Kidney tubule cell (primary cell): ENCODE results near the gene ATP6V0B.

Experiments used
- DNase-seq: peaks from one replicate; pipeline ENCODE4 v3.0.0-alpha.2; 2018; ENCODE audit warnings: low spot score

ATP6V0B gene

DNA sequence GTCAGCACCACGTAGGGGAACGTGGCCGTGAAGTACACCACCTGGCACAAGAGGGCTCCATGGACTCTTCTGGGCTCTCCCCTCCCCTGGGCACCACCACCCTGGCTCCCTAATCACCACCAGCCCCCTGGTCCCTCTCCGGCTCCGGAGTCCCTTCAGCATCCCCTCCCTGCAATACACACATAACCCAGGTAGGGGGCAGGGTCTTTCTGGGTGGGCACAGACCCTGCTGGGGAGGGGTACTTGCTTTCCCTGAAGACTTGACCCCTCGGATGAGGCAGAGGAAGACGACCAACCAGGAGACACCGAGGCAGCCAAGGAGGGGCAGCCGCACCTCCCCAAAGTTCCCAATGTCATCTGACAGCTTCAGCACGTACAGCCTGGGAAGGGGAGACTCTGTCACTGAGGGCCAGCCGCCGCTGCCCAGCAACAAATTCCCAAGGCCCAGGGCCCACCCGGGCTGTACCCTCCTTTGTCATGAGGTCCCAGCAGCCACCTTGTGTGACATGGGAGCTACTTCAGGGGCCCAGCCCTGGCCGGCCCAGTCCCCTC, 27.9 kb downstream of the ATP6V0B start:
- DNase-seq, result no peak

DNA sequence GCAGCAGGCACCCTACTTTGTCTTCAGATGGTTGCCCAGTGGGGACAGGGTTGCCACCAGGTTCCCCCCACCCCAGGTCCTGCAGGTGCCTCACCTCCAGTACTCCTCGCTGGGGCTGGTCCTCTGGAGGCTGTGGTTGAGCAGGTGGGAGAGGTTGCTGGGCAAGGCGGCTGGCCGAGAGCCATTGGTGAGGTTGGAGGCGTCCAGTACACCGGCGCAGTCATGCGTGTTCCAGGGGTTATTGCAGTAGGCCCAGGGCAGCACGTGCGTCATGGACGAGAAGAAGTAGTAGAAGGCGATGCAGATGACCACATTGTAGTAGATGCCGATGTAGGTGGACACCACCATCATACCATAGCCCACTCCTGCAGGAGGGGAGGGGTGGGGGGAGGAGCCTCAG, 33.5 kb downstream of the ATP6V0B start:
- no peak for DNase-seq

DNA sequence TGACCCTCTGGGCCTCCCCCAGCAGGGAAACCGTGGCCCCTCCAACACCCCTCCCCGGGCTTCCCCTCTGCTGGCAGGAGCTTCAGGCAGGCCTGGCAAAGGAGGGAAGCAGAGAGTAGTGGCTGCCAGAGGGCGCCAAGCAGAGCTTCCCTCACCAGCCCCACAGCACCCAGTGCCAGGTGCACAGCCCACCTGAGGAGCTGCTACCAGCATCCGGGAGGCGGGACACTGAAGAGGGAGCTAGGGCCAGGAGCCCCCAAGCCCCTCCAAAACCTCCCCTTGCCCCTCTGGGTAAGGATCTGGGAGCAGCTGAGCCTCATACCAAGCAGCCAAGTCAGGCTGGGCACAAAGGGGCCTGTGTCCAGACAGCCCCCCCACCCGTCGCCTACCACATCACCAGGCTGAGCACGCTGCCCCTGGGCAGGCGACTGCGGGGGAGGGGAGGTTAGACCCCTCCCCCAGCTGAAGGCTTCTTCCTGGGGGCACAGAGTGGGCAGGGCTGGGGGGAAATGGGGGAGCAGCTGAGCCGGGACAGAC, 36.2 kb downstream of the ATP6V0B start:
- DNase-seq, result no peak

DNA sequence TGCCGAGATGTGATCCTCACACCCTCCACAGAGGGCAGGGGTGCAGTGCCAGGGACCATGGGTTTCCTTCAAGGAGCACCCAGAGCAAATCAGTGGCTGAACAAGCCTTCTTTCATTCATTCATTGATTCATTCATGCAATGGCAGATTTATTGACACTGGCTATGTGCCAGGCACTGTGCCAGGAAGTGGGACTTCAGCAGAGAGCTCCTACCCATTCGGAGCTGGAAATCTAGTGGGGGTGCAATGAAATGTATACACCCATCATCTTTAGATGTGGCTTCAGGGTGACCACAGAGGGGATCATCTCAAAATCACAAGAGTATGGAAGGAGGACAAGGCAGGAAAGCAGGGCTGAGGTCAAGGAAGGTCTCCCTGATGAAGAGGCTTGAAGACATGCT, 37.6 kb downstream of the ATP6V0B start:
- DNase-seq, result no peak

DNA sequence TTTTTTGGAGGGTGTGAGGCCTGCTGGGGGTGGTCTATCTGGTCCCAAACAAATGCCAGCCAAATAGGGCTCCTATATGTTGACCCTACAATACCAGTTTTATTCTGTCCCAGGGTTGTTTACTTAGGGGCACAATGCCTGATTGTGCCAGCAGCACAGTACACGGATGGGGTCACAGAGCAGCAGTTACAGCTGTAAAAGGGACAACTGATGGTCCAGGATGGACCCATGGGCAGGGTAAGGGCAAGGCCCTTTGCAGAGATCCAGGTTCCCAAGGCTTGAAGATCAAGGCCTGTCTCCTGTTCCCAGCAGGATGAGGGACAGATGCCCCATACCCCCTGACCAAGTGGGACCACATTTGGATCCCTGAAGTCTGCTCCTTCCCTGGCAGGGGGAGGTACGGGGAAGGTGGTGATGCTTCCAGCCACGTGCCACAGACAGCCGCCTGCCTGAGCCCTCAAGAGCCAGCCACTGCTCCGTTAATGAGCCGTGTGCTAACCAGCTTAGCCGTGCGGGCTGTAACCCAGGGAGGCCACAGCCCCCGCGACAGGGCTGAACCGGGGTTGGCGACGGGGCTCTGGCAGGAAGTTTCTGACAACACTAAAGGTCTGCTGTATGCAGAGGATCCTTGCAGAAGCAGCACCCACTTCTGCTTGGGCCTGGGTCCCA, 38.3 kb downstream of the ATP6V0B start:
- DNase-seq, result no peak

DNA sequence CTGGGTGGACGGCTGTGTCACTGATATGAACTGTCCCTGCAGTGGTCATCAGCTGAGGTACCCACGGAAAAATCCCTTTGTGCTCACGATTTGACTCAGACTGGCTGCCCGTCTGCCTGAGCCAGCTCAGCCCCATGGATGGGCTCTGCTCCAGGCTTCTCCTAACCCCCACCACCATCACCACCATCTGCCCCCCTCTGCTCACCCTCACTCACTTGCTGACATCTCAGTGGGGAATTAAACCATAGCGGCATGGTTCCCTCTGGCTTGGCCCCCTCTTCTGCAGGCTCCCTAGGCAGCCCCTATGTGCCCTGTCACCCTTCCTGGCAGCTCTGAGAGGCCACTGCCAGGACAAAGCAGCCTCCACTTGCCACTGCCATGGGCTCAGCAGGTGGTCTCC, 39.2 kb downstream of the ATP6V0B start:
- no peak for DNase-seq

DNA sequence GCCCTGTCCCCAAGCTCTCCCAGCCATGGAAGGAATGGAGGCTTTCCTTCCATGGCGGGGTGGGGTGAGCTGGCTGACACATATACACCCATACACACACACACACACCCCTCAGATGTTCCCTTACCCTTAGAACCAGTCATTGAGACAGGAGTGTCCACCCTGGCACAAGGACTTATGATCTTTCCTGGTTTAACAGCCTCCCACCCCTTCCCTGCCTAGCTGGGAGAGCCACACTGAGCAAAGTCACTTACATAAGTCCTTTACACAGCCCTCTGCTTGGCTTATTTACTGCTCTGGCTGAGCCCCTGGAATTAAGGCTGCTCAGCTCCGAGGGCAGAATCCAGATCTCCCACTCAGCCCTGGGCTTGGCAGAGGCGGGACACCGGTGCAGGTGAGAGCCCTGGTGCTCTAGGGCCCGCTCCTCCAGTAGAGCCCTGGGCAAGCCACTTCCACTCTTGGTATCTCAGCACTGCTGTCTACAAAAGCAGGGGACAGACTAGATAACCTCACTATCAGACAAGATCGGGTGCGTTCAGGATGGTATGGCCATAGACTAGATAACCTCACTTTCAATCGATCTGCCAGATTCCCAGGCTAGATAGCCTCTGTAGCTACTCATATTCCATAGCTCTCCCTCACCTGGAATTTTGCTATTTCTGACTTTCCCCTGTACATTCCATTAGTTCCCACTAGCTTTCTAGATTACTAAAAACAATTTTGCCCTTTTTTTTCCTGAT, 39.8 kb downstream of the ATP6V0B start:
- DNase-seq, result no peak

DNA sequence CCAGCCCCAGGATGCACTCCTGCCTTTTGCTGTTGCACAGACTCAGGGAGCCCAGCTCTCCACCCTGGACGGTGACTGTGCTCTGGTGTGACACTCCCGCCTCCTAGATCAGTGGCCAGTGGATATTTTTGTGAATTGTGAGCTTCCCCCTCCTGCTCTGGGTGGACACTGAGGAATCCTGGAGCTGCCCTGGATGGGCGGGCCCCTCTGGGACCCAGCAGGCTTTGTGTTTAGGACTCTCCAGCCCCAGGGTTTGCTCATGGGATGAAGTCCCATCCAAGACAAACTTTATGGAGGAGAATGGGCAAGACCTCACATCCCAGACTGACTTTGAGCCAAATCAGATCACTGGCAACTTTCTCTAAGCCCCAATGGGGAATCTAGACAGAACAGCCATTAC, 40.4 kb downstream of the ATP6V0B start:
- no peak for DNase-seq

DNA sequence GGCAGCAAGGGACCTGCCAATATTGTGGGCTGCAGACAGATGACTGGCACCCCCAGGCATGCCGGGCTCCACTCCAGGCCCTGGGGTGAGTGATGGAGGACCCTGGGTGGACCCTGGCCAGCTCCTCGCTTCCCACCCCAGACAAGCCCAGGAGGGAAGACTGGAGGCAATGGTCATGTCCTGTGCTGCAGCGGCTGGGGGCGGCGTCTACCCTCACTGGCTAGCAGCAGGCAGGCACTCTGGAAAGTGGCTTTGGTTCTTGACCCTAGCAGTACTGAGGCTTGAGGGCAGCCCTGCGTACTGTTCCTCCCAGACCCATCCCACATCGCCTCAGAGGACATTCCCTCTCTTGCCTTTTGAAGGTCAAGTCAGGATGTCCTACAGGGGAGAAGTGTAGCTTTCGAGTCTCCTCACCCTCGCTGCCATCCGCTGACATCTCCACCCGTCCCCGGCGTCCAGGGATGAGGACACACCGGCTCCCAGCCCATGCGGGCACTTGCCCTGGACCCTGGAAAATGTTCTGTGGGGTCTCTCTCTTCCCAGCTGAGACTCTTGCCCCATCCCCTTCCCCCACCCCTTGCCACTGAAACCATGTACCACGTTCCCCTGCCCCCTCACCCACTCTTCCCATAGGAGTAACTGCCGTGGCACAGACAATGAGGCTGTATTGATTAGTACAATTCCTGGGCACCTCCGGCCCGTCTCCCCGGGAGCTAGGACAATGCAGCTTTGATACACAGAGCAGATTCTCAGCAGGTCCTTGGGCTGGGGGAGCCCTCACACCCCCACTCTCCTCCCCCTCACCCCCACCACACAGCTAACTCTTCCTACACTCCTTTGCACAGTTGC, 41.5 kb downstream of the ATP6V0B start:
- no peak for DNase-seq

DNA sequence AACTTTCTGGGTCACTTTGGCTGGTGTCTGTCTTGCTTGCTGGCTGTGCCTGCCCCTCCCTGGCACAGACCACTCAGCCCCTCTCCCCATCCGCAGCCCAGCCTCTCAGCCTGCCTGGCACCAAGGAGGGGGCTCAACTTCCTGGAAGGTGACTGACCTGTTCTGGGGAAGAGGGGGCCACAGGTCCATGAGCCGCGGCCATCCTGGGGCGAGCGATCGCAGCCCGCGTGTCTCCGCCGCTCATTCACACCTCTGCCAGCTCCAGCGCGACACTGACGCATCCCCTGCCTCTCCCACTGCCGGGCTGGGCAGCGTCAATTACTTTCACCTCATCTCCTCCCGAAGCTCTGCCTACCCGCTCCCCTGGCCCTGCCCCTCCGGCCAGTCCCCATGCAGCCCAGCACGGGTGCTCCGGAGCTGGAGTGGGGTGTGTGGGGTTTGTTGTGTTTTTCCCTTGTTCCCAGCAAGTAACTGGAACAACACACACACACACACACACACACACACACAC, 42.2 kb downstream of the ATP6V0B start:
- DNase-seq, result no peak

DNA sequence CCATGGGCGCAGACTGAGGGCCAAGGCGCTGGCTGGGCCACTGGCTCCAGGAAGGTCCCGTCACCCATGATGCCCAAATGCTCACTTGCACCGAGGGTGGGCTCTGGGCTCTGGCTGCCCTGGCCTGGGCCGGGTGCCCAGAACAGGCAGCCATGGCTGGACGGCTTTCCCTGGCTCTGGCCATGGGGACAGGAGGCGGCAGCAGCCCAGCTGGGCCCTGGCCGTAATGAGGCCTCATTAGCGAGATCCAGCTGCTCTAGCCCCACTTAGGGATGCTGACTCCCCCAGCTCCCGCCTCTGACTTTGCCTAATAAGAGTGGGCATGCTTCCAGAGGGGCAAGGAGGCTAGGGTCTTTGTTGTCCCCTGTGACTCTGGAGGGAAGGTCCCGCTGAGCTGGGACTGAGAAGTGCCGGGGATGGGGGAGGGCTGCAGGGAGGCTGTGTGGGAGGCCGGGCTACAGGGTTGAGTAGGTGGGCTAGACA, 44.7 kb downstream of the ATP6V0B start:
- no peak for DNase-seq

DNA sequence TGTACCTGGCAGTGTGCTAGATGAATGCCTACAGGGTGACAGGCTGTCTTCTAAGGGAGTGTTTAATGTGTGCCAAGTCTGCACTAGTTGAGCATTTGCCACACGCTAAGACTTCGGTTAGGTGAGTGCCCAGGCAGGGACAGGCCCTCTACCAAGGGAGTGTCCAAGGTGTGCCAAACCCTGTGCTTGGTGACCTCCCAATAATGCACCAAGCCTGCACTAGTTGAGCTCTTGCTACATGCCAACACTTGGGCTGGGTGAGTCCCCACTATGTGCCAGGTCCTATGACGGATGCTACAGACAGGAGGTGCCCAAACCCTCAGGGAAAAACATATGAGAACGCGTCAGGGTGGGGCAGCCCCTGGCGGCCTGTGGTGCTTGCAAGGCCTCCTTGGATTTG, 45.7 kb downstream of the ATP6V0B start:
- DNase-seq, result no peak

DNA sequence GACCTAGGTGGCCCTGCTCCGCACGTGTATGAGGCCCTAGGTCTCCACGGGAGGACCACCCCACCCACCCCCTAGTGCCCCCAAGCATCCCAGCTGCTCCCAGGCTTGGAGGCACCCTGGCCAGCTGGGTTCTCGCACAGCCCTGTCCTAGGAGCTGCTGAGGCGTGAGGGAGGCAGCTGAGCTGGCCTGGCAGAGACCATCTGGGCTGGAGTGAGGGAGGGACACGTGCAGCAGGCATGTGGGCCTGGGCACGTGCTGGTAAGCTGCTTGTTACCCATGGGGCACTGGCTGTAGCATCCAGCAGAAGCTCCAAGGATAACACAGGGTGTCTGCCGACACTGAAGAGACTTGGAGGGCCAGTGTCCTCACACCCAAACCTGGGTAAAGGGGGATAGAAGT, 46.4 kb downstream of the ATP6V0B start:
- no peak for DNase-seq

DNA sequence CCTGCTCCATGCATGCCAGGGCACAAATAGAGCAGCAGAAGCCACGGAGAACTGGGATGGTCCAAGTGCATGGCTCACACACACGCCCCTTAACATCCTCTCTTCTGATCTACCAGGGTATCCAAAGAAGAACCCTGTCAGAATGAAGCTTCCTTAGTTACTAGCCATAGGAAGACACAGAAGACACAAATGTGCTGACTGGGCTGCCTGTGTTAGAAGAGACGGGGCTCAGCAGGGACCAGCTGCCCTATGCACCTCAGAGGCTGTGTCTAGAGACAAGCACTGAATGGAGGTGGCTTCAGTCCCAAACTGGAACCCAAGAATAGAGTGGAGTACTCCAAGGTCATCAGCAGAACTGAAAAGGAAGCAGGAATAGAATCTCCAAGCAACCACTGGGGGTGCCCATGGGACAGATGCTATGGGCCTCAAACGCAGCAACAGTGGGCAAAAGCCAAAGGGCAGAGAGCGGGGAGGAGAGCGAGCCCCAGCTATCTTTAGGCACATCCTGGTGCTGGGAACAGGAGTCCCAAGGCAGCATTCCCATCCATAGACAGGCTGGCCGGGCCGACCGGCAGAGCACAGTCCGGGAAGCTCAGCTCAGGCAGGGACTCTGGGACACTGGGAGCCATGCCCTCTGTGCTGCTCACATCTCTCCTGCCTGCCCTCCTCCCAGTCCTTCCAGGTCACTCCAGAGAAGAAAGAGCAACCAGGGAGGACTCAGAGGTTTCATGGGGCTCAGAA, 47.0 kb downstream of the ATP6V0B start:
- DNase-seq, result no peak

DNA sequence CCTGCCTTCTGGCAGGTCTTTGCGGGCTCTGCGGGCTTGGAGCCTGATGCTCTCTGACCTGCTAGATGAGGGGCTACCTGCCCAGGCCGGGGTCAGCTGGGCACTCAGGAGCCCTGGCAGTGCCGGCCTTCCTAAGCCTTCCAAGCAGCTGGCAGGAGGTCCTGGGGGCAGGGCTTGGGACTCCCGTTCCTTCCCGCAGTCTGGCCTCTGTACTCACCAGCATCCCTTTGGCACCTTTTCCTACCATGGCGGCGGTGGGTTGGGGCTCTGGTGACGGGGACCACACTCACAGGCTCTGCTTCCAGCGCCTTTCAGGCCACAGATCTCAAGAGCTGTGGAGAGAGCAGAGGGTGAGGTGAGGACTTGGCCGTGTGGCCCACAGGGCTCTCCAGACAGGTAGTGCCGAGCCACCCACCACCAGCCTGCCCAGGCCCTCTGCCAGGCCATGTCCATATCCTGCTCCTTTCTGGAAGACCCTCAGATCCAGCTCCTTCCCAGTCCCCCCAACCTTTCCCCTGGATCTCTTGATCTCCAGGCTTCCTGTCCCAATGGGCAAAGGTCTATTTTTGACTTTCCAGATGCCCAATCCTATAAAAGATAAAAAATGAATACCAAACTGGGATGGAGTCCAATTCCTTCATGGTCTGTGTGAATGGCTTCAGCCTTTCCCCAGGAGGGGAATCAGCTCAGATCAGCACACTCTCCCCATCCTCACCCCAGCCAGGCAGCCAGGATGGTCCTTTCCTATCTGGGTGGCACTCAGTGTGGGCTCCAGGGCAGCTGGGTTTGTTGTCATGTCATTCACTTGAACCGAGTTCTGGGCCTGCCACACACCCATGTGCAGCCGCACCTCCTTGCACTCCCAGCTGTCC, 49.5 kb downstream of the ATP6V0B start:
- no peak for DNase-seq

DNA sequence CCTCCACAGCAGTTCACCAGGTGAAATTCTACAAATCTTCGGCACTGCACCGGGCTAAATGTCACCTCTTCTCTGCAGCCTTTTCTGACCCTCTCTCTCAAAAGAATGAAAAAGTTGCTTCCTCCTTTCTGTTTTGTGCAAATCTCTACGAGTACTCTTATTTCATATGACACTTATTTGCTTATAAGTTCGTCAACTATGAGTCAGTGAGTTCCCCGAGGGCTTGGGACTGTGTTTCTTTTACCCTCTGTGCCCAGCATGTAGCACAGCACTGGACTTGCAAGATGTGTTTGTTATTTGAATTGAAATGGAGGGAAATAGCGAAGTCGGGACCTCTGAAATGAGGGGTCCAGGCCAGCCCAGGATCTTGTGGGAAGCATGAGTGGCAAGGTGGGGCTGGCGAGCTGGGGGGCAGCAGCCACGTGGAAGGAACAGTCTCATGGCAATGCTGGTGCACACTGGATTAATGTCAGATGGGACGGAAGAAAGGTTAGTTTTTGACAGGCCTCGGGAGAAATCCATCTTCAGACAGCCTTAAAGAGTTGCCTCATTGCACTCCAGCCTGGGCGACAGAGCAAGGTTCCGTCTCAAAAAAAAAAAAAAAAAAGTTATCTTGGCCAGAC, 50.3 kb downstream of the ATP6V0B start:
- no peak for DNase-seq

DNA sequence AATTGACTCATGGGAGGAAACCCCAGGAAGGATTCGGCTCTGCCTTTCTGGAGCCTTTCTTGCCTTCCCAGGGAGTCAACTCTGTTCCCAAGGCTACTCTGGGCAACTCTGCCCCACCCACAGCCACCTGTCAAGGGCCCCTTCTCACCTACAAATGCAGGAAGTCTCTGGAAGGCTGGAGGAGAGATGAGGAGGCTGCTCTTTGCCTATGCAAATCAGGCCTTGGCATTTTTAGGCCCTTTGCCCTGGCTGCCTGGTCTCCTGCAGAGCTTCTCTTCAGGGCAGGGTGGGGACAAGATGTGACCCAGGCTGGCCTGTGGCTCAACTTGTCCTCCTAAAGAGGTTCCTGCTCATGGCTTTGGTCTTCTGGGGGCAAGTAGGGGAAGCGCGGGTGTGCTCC, 51.1 kb downstream of the ATP6V0B start:
- DNase-seq, result no peak

DNA sequence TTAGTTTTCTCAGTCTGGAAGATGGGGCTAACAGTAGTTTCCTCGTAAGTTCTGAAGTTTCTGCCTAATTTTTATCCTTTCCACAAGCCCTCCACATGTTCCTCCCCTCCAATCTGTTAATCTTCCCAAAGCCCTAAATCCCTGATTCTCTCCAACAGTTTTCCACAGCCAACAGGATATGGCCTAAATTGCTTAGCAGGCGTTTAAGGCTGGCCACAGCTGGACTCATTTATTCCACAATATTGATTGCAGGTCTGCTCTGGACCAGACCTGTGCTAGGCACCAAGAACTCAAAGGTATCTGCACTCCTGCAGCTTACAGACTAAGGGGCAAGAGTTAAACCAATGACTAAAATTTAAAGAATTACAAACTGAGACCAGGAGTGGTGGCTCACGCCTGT, 52.6 kb downstream of the ATP6V0B start:
- DNase-seq, result no peak
